Measurements from ENCODE around the gene MAJIN. TPM values are rescaled to one million over a fixed set of nuclear protein-coding genes. Genes with fewer than 3 reads are reported as not detected.

Gene MAJIN
- total and polyA plus RNA-seq, 10 of the 15 experiments (the other 5 are each of a cell fraction or from before 2014, with no cell fraction given): 0.10 TPM; not detected in 9

DNA sequence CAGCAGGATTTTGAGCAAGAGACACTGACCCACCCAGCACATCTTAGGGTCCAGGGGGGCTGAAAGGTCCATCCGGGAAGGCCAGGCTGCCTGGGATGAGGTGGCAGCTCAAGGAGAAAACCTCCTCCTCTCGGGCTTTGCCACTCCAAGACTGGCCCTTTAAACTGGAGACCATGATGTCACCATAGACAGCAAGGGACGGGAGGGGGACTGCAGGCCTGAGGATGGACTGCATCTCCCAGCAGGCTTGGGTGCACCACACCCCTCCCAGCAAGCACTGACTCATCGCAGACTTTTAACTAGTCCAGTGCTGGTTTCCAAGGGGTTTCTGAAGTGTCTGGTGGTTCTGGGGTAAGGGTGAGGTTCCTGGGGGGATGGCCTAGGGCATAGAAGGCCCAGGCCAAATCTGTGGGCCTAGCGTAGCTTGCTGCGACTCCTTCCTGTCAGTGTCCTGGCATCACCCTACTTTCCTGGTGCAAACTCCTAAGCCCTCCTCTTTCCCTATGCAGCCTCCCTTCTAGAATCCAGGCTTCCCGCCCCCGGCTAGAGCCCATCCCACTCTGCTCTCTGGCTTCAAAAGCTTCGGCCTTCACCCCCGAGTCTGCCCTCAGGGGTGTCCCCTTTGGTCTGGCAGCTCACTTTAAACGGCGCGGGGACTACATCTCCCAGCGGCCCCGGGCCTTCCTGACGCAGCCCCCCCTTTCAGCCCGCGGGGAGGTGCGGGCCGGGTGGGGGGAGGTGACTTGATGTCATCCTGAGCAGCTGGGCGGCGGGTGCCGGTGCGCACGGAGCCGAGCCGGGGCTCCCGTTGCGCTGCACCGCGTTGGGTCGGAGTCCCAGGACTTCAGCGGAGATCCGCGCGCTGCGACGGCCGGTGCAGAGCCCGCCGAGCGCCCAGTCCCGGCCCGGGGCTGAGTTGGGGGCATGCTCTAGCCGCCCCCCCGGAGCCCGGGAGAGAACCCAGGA is 47.7 kb downstream of the MAJIN start, which contains the start of gene PPP2R5B (continued):
- TF ChIP-seq, protein P1, sequence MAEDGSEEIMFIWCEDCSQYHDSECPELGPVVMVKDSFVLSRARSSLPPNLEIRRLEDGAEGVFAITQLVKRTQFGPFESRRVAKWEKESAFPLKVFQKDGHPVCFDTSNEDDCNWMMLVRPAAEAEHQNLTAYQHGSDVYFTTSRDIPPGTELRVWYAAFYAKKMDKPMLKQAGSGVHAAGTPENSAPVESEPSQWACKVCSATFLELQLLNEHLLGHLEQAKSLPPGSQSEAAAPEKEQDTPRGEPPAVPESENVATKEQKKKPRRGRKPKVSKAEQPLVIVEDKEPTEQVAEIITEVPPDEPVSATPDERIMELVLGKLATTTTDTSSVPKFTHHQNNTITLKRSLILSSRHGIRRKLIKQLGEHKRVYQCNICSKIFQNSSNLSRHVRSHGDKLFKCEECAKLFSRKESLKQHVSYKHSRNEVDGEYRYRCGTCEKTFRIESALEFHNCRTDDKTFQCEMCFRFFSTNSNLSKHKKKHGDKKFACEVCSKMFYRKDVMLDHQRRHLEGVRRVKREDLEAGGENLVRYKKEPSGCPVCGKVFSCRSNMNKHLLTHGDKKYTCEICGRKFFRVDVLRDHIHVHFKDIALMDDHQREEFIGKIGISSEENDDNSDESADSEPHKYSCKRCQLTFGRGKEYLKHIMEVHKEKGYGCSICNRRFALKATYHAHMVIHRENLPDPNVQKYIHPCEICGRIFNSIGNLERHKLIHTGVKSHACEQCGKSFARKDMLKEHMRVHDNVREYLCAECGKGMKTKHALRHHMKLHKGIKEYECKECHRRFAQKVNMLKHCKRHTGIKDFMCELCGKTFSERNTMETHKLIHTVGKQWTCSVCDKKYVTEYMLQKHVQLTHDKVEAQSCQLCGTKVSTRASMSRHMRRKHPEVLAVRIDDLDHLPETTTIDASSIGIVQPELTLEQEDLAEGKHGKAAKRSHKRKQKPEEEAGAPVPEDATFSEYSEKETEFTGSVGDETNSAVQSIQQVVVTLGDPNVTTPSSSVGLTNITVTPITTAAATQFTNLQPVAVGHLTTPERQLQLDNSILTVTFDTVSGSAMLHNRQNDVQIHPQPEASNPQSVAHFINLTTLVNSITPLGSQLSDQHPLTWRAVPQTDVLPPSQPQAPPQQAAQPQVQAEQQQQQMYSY (CRISPR knock-in tag; IDR thresholded peaks at IDR 0.05): no peak
- TF ChIP-seq MXI1 (IDR thresholded peaks at IDR 0.05; ENCODE audit: low read depth, low read length) (peak; percentile 86), ZNF384 (IDR thresholded peaks at IDR 0.05; ENCODE audit: borderline replicate concordance, low read depth, low read length) (no peak), SIN3A (IDR thresholded peaks at IDR 0.05; ENCODE audit: low read depth, low read length) (0 out of 2 replicates have a peak, but pooled peaks have one; percentile 63), POLR2AphosphoS2 (IDR thresholded peaks at IDR 0.05; ENCODE audit: low read depth, low read length) (0 out of 2 replicates have a peak, but pooled peaks have one; percentile 18)

DNA sequence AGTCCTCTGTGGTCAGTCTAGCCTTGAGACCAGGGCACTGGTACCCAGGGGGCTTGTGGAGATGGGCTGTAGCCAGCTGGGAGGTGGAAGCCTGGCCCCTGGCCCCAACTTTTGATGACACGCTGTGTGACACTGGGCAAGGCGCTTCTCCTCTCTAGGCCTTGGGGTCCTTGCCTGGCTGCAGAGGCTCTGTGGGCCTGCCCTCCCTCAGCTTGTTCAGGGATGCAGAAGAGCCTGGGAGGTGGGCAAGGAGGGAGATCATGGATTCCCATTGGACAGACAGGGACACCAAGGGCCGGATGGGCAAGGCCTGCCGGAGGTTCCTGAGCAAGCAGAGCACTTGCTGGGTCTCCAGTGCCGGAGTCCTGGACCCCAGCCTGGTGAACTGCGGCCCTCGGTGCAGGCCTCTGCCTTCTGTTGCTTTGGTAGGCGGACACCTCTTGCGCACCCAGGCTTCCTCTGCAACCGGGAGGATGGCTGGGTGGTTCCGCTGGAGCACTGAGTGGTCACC is 48.7 kb downstream of the MAJIN start:
- FAIRE-seq (no peak), ATAC-seq (no peak), DNase-seq (ENCODE audit: low read depth, low spot score) (no peak)
- intact Hi-C loops (cut with micrococcal nuclease; ENCODE audit: unreplicated experiment) (no loop called here), in situ Hi-C loops (cut with MboI) (no loop called here)
- Histone ChIP-seq H3K4me1 (ENCODE audit: control insufficient read depth, insufficient read depth, low read length) (peaks cover 5% of the 10 kb centered on the region), H3K4me2 (ENCODE audit: control insufficient read depth, insufficient read depth) (peak overlapping the region; percentile 100; the same call in 1 of the 2 replicates), H3K9ac (ENCODE audit: control insufficient read depth, insufficient read depth, low read length) (no peak overlapping the region), H2AFZ (ENCODE audit: control insufficient read depth, low read depth, low read length) (no peak overlapping the region), H3K9me3 (replicated peaks; ENCODE audit: control insufficient read depth, insufficient read depth, low read length) (no peaks in the 10 kb centered on the region), H3K79me2 (ENCODE audit: control insufficient read depth, insufficient read depth, low read length) (no peaks in the 10 kb centered on the region), H4K20me1 (ENCODE audit: control insufficient read depth, insufficient read depth) (no peaks in the 10 kb centered on the region), H3K27ac (ENCODE audit: control insufficient read depth, insufficient read depth) (no peak overlapping the region), H3K27me3 (replicated peaks in 1 of 2; ENCODE audit: control insufficient read depth in 2 of 2, insufficient read depth in 2 of 2, low read length in 1 of 2) (no peaks in the 10 kb centered on the region), H3K36me3 (ENCODE audit: control insufficient read depth in 2 of 2, insufficient read depth in 2 of 2, low read length in 1 of 2) (no peaks in the 10 kb centered on the region), H3K4me3 (no peak overlapping the region)
- ChIA-PET POLR2A (interaction anchor here (1.1 to 1.5 kb wide), 2 partner anchors 12 to 44 kb away, joined by 3 read pairs; no protein-coding TSS in a partner anchor), RAD21 (ENCODE audit: unreplicated experiment) (interaction anchor here (2.0 kb wide), 1 partner anchor 75 kb away, joined by 8 read pairs; no protein-coding TSS in a partner anchor), SMC1A (ENCODE audit: uncharacterized antibody, unreplicated experiment) (no interaction called here), CTCF (interaction anchor here (0.6 to 1.0 kb wide), 3 partner anchors 35 to 352 kb away, joined by 3 read pairs; no protein-coding TSS in a partner anchor)
- WGBS (ENCODE audit: insufficient coverage, insufficient replicate concordance, low lambda C conversion rate, missing lambda C conversion rate): 94% methylated on average over 11 of the region's 11 CpGs
- BruUV-seq (replicated peaks): no TSS peak
- TF ChIP-seq, protein P2, sequence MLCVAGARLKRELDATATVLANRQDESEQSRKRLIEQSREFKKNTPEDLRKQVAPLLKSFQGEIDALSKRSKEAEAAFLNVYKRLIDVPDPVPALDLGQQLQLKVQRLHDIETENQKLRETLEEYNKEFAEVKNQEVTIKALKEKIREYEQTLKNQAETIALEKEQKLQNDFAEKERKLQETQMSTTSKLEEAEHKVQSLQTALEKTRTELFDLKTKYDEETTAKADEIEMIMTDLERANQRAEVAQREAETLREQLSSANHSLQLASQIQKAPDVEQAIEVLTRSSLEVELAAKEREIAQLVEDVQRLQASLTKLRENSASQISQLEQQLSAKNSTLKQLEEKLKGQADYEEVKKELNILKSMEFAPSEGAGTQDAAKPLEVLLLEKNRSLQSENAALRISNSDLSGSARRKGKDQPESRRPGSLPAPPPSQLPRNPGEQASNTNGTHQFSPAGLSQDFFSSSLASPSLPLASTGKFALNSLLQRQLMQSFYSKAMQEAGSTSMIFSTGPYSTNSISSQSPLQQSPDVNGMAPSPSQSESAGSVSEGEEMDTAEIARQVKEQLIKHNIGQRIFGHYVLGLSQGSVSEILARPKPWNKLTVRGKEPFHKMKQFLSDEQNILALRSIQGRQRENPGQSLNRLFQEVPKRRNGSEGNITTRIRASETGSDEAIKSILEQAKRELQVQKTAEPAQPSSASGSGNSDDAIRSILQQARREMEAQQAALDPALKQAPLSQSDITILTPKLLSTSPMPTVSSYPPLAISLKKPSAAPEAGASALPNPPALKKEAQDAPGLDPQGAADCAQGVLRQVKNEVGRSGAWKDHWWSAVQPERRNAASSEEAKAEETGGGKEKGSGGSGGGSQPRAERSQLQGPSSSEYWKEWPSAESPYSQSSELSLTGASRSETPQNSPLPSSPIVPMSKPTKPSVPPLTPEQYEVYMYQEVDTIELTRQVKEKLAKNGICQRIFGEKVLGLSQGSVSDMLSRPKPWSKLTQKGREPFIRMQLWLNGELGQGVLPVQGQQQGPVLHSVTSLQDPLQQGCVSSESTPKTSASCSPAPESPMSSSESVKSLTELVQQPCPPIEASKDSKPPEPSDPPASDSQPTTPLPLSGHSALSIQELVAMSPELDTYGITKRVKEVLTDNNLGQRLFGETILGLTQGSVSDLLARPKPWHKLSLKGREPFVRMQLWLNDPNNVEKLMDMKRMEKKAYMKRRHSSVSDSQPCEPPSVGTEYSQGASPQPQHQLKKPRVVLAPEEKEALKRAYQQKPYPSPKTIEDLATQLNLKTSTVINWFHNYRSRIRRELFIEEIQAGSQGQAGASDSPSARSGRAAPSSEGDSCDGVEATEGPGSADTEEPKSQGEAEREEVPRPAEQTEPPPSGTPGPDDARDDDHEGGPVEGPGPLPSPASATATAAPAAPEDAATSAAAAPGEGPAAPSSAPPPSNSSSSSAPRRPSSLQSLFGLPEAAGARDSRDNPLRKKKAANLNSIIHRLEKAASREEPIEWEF (IDR thresholded peaks at IDR 0.05; ENCODE audit: insufficient replicate concordance, low read depth, low read length): no peak
- TF ChIP-seq NR2C1 (IDR thresholded peaks at IDR 0.05) (no peak), TBL1XR1 (IDR thresholded peaks at IDR 0.05; ENCODE audit: low read depth, low read length) (no peak), ZSCAN29 (IDR thresholded peaks at IDR 0.05) (no peak), ESRRA (IDR thresholded peaks at IDR 0.05; ENCODE audit: low read length) (no peak), SMAD1 (IDR thresholded peaks at IDR 0.05; ENCODE audit: low read depth, partially characterized antibody) (no peak), POLR2AphosphoS2 (IDR thresholded peaks at IDR 0.05; ENCODE audit: low read depth, low read length) (no peak)
